ENCODE data around the gene CCDC102B.

Gene CCDC102B

GRCh38 chr18:68763083-68763482 is 34.8 kb upstream of the CCDC102B start:
- H3K4me1 ChIP-seq (ENCODE audit: control insufficient read depth, low read length), result no peaks in the 10 kb centered on the region
- H3K79me2 ChIP-seq (ENCODE audit: control insufficient read depth, low read length), result no peaks in the 10 kb centered on the region
- H3K9me2 ChIP-seq (replicated peaks; ENCODE audit: control insufficient read depth, low read length), result no peaks in the 10 kb centered on the region
- no peak for TF ChIP-seq EZH2phosphoT487 (IDR thresholded peaks at IDR 0.05; ENCODE audit: borderline replicate concordance, low read length)
- TF ChIP-seq, protein P1, sequence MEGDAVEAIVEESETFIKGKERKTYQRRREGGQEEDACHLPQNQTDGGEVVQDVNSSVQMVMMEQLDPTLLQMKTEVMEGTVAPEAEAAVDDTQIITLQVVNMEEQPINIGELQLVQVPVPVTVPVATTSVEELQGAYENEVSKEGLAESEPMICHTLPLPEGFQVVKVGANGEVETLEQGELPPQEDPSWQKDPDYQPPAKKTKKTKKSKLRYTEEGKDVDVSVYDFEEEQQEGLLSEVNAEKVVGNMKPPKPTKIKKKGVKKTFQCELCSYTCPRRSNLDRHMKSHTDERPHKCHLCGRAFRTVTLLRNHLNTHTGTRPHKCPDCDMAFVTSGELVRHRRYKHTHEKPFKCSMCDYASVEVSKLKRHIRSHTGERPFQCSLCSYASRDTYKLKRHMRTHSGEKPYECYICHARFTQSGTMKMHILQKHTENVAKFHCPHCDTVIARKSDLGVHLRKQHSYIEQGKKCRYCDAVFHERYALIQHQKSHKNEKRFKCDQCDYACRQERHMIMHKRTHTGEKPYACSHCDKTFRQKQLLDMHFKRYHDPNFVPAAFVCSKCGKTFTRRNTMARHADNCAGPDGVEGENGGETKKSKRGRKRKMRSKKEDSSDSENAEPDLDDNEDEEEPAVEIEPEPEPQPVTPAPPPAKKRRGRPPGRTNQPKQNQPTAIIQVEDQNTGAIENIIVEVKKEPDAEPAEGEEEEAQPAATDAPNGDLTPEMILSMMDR (IDR thresholded peaks at IDR 0.05; ENCODE audit: low read depth, low read length, poor library complexity, severe bottlenecking), result no peak
- no peak overlapping the region for H3K4me3 ChIP-seq (ENCODE audit: low read length)
- no peaks in the 10 kb centered on the region for H3K9me3 ChIP-seq (ENCODE audit: control insufficient read depth, insufficient read depth, low read length)
- H3K27ac ChIP-seq (ENCODE audit: low read depth, low read length), result no peak overlapping the region
- H3K4me2 ChIP-seq (ENCODE audit: low read length), result no peak overlapping the region
- no peaks in the 10 kb centered on the region for H4K20me1 ChIP-seq (ENCODE audit: control insufficient read depth, insufficient read depth, low read depth, low read length)
- no peaks in the 10 kb centered on the region for H3K27me3 ChIP-seq (ENCODE audit: control insufficient read depth, low read length)
- H3K36me3 ChIP-seq (ENCODE audit: control insufficient read depth, low read length), result no peaks in the 10 kb centered on the region
- H3F3A ChIP-seq (ENCODE audit: control insufficient read depth, insufficient read depth), result no peaks in the 10 kb centered on the region

DNA sequence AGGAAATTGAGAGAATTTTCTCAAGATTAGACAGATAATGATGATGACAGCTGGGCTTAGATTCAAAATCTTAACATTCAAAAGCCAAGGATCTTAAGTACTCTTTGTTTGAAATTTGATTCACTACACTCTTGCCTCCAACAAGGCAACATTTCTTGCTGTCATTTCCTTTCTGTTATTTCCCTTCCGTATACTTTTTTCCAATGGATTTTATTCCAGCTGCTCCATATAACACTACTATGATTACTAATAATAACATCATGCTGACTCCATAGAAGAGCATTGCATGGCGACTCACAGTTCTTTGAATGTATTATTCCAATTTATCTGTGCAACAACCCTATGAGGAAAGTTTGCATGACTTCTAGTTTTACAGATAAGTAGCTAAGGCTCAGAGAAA is 33.9 kb upstream of the CCDC102B start:
- Histone ChIP-seq H3K4me1 (ENCODE audit: control insufficient read depth, low read length) (no peaks in the 10 kb centered on the region), H3K27me3 (ENCODE audit: control insufficient read depth, low read length) (no peaks in the 10 kb centered on the region), H3K4me2 (ENCODE audit: low read length) (no peak overlapping the region), H3K27ac (ENCODE audit: low read depth, low read length) (no peak overlapping the region), H3K9me3 (ENCODE audit: control insufficient read depth, insufficient read depth, low read length) (no peaks in the 10 kb centered on the region), H3K36me3 (ENCODE audit: control insufficient read depth, low read length) (no peaks in the 10 kb centered on the region), H3K9me2 (replicated peaks; ENCODE audit: control insufficient read depth, low read length) (no peaks in the 10 kb centered on the region), H3F3A (ENCODE audit: control insufficient read depth, insufficient read depth) (no peaks in the 10 kb centered on the region), H3K79me2 (ENCODE audit: control insufficient read depth, low read length) (no peaks in the 10 kb centered on the region), H3K4me3 (ENCODE audit: low read length) (no peak overlapping the region), H4K20me1 (ENCODE audit: control insufficient read depth, insufficient read depth, low read depth, low read length) (no peaks in the 10 kb centered on the region)
- TF ChIP-seq, protein P1 (IDR thresholded peaks at IDR 0.05; ENCODE audit: low read depth, low read length, poor library complexity, severe bottlenecking), result no peak
- no peak for TF ChIP-seq EZH2phosphoT487 (IDR thresholded peaks at IDR 0.05; ENCODE audit: borderline replicate concordance, low read length)

GRCh38 chr18:68766433-68766832 is 31.4 kb upstream of the CCDC102B start:
- Histone ChIP-seq H3F3A (ENCODE audit: control insufficient read depth, insufficient read depth) (no peaks in the 10 kb centered on the region), H3K4me1 (ENCODE audit: control insufficient read depth, low read length) (no peaks in the 10 kb centered on the region), H3K27ac (ENCODE audit: low read depth, low read length) (no peak overlapping the region), H3K4me2 (ENCODE audit: low read length) (no peak overlapping the region), H3K4me3 (ENCODE audit: low read length) (no peak overlapping the region), H3K79me2 (ENCODE audit: control insufficient read depth, low read length) (no peaks in the 10 kb centered on the region), H4K20me1 (ENCODE audit: control insufficient read depth, insufficient read depth, low read depth, low read length) (no peaks in the 10 kb centered on the region), H3K9me3 (ENCODE audit: control insufficient read depth, insufficient read depth, low read length) (no peaks in the 10 kb centered on the region), H3K36me3 (ENCODE audit: control insufficient read depth, low read length) (no peaks in the 10 kb centered on the region), H3K9me2 (replicated peaks; ENCODE audit: control insufficient read depth, low read length) (no peaks in the 10 kb centered on the region), H3K27me3 (ENCODE audit: control insufficient read depth, low read length) (no peaks in the 10 kb centered on the region)
- no peak for TF ChIP-seq EZH2phosphoT487 (IDR thresholded peaks at IDR 0.05; ENCODE audit: borderline replicate concordance, low read length)
- TF ChIP-seq, protein P1 (IDR thresholded peaks at IDR 0.05; ENCODE audit: low read depth, low read length, poor library complexity, severe bottlenecking), result no peak

DNA sequence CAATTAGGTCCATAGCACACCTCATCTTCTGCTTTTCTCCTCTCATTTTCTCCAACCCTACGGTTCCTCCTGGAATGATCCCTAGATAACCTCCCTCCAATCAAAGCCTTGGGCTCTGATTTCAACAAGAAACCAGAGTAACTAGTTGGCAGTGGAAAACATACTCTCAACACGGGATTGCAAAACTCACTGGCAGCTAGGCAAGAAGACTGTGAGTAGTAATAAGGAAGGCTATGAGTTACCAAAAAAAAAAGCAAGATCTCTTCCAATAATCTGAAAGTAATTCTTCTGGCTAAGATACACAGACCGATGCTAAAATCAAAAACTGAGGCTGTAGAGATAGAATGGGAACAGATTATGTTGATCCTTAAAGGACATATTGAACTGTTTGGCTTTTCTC is 28.4 kb upstream of the CCDC102B start:
- no peak for TF ChIP-seq EZH2phosphoT487 (IDR thresholded peaks at IDR 0.05; ENCODE audit: borderline replicate concordance, low read length)
- TF ChIP-seq, protein P1 (IDR thresholded peaks at IDR 0.05; ENCODE audit: low read depth, low read length, poor library complexity, severe bottlenecking), result no peak
- H3K4me1 ChIP-seq (ENCODE audit: control insufficient read depth, low read length), result no peaks in the 10 kb centered on the region
- H3K9me2 ChIP-seq (replicated peaks; ENCODE audit: control insufficient read depth, low read length), result no peaks in the 10 kb centered on the region
- H3K4me2 ChIP-seq (ENCODE audit: low read length), result no peak overlapping the region
- no peaks in the 10 kb centered on the region for H4K20me1 ChIP-seq (ENCODE audit: control insufficient read depth, insufficient read depth, low read depth, low read length)
- no peaks in the 10 kb centered on the region for H3F3A ChIP-seq (ENCODE audit: control insufficient read depth, insufficient read depth)
- H3K27ac ChIP-seq (ENCODE audit: low read depth, low read length), result no peak overlapping the region
- H3K27me3 ChIP-seq (ENCODE audit: control insufficient read depth, low read length), result no peaks in the 10 kb centered on the region
- no peaks in the 10 kb centered on the region for H3K79me2 ChIP-seq (ENCODE audit: control insufficient read depth, low read length)
- H3K9me3 ChIP-seq (ENCODE audit: control insufficient read depth, insufficient read depth, low read length), result no peaks in the 10 kb centered on the region
- no peak overlapping the region for H3K4me3 ChIP-seq (ENCODE audit: low read length)
- no peaks in the 10 kb centered on the region for H3K36me3 ChIP-seq (ENCODE audit: control insufficient read depth, low read length)
